GM12878 (cell line): ENCODE data around the gene RIMBP2. TPM values are rescaled to one million over a fixed set of nuclear protein-coding genes. Genes with fewer than 3 reads are reported as not detected.

Experiments
- ATAC-seq: fragments of 200-7000 bp; cut with Tn5 transposase; 3 replicates; pipeline ENCODE4 v1.9.1; 2020; ENCODE audit warnings: mild to moderate bottlenecking, moderate library complexity
- BruUV-seq: library from RNA; stranded (reverse); fragments of 400-500 nt; replicated peaks from 2 replicates; lab custom pipeline; 2021; lab: Mats Ljungman, UMichigan
- CTCF ChIA-PET: fragments of 300-600 bp; sonication (Branson Sonifier 250); formaldehyde crosslinking; extraction: SDS; loops from one replicate; lab custom pipeline; 2021; ENCODE audit warnings: inconsistent platforms; lab: Yijun Ruan, JAX
- POLR2A ChIA-PET: fragments of 350-600 bp; formaldehyde crosslinking; extraction: SDS; loops from one replicate; lab custom pipeline; 2021; ENCODE audit warnings: inconsistent platforms; lab: Charles Lee
- RAD21 ChIA-PET: fragments of 300-600 bp; sonication (Branson Sonifier 250); formaldehyde crosslinking; loops from one replicate; lab custom pipeline; 2023; ENCODE audit warnings: antibody characterized with exemption; ENCODE audit not compliant: unreplicated experiment; lab: Charles Lee
- SMC1A ChIA-PET: fragments of 300-600 bp; sonication (Branson Sonifier 250); formaldehyde crosslinking; loops from one replicate; lab custom pipeline; 2023; ENCODE audit not compliant: unreplicated experiment, uncharacterized antibody; lab: Charles Lee
- DNase-seq: peaks from one replicate; pipeline ENCODE4 v3.0.0-alpha.2; 2011; ENCODE audit warnings: low read depth, low spot score
- FAIRE-seq: peaks from 3 replicates; lab custom pipeline; 2011; peaks lifted over from hg19 to GRCh38; lab: Jason Lieb, UNC
- H2AFZ ChIP-seq: 2 replicates; pipeline ENCODE4 v1.6.0; 2011; ENCODE audit warnings: low read depth, low read length, control low read depth; ENCODE audit not compliant: control insufficient read depth
- H3K27ac ChIP-seq: 2 replicates; pipeline ENCODE4 v1.5.1; 2011; ENCODE audit warnings: control low read depth; ENCODE audit not compliant: control insufficient read depth, insufficient read depth
- H3K27me3 ChIP-seq, 2 experiments: replicated peaks in 1 of 2; 2 replicates each; pipeline versions ENCODE4 v1.6.0 to v1.6.1; 2011; ENCODE audit warnings: low read length in 1 of 2; ENCODE audit not compliant: control insufficient read depth in 2 of 2, insufficient read depth in 2 of 2
- H3K36me3 ChIP-seq, 2 experiments: 2 replicates each; pipeline ENCODE4 v1.5.1; 2011; ENCODE audit warnings: low read length in 1 of 2; ENCODE audit not compliant: control insufficient read depth in 2 of 2, insufficient read depth in 2 of 2
- H3K4me1 ChIP-seq: 2 replicates; pipeline ENCODE4 v1.6.1; 2011; ENCODE audit warnings: mild to moderate bottlenecking, low read length, moderate library complexity, mixed read lengths; ENCODE audit not compliant: control insufficient read depth, insufficient read depth
- H3K4me2 ChIP-seq: 2 replicates; pipeline ENCODE4 v1.6.0; 2011; ENCODE audit warnings: control low read depth; ENCODE audit not compliant: control insufficient read depth, insufficient read depth
- H3K4me3 ChIP-seq: fragments of 200-600 bp; sonication (generic); 2 replicates; pipeline ENCODE4 v1.5.1; 2016
- H3K79me2 ChIP-seq: 2 replicates; pipeline ENCODE4 v1.6.0; 2011; ENCODE audit warnings: low read length; ENCODE audit not compliant: control insufficient read depth, insufficient read depth
- H3K9ac ChIP-seq: 2 replicates; pipeline ENCODE4 v1.8.0; 2011; ENCODE audit warnings: low read length, control low read depth, mixed read lengths; ENCODE audit not compliant: control insufficient read depth, insufficient read depth
- H3K9me3 ChIP-seq: replicated peaks from 3 replicates; pipeline ENCODE4 v1.5.1; 2011; ENCODE audit warnings: mild to moderate bottlenecking, low read length; ENCODE audit not compliant: control insufficient read depth, insufficient read depth
- H4K20me1 ChIP-seq: 2 replicates; pipeline ENCODE4 v1.6.0; 2011; ENCODE audit not compliant: control insufficient read depth, insufficient read depth
- BHLHE40 ChIP-seq, 2 experiments: fragments of 450-650 bp in 1 of 2; IDR thresholded peaks; 2 replicates each; pipeline ENCODE4 v1.6.1; 2011 to 2017; ENCODE audit warnings: low read depth in 2 of 2, borderline replicate concordance in 1 of 2, improper control_type of control experiment in 1 of 2, low read length in 1 of 2, mild to moderate bottlenecking in 1 of 2
- CBFB ChIP-seq: IDR thresholded peaks from 2 replicates; pipeline ENCODE4 v1.6.1; 2016; ENCODE audit warnings: antibody characterized with exemption, low read depth
- CEBPB ChIP-seq, 2 experiments: fragments of 150-350 bp in 1 of 2; IDR thresholded peaks; 2 replicates each; pipeline ENCODE4 v1.6.1; 2012 to 2014; ENCODE audit warnings: low read depth in 2 of 2, low read length in 2 of 2, borderline replicate concordance in 1 of 2, inconsistent platforms in 1 of 2
- CHD4 ChIP-seq: fragments of 200-600 bp; sonication (generic); IDR thresholded peaks from 2 replicates; pipeline ENCODE4 v1.6.1; 2016; ENCODE audit warnings: mild to moderate bottlenecking
- E2F8 ChIP-seq: fragments of 450-650 bp; IDR thresholded peaks from 2 replicates; pipeline ENCODE4 v1.6.1; 2018; ENCODE audit warnings: mild to moderate bottlenecking, low read depth, moderate library complexity; ENCODE audit not compliant: partially characterized antibody
- HDGF ChIP-seq: fragments of 450-650 bp; IDR thresholded peaks from 2 replicates; pipeline ENCODE4 v1.6.1; 2016; ENCODE audit warnings: antibody characterized with exemption
- IKZF1 ChIP-seq: fragments of 450-650 bp; conservative IDR thresholded peaks from 2 replicates; pipeline ENCODE4 v1.6.1; 2017; ENCODE audit warnings: antibody characterized with exemption, mild to moderate bottlenecking
- MAX ChIP-seq: IDR thresholded peaks from 2 replicates; pipeline ENCODE4 v1.6.1; 2012; ENCODE audit warnings: low read depth, low read length, improper control_type of control experiment
- MTA2 ChIP-seq: fragments of 450-650 bp; IDR thresholded peaks from 2 replicates; pipeline ENCODE4 v1.6.1; 2016; ENCODE audit warnings: low read depth, mild to moderate bottlenecking, moderate library complexity
- MXI1 ChIP-seq: fragments of 150-350 bp; IDR thresholded peaks from 2 replicates; pipeline ENCODE4 v1.6.1; 2011; ENCODE audit warnings: low read depth, mild to moderate bottlenecking, inconsistent platforms, low read length, improper control_type of control experiment
- MYC ChIP-seq: IDR thresholded peaks from 2 replicates; pipeline ENCODE4 v1.6.1; 2011; ENCODE audit warnings: mild to moderate bottlenecking, low read length, moderate library complexity, inconsistent platforms; ENCODE audit not compliant: insufficient read depth, insufficient replicate concordance, insufficient read length, severe bottlenecking
- NR2C1 ChIP-seq: fragments of 450-650 bp; IDR thresholded peaks from 2 replicates; pipeline ENCODE4 v1.6.1; 2017; ENCODE audit warnings: antibody characterized with exemption, mild to moderate bottlenecking, moderate library complexity
- NR2C2 ChIP-seq: IDR thresholded peaks from 2 replicates; pipeline ENCODE4 v1.6.1; 2011; ENCODE audit warnings: borderline replicate concordance, low read depth; ENCODE audit not compliant: control insufficient read depth, insufficient read length
- NR2F1 ChIP-seq: fragments of 450-650 bp; conservative IDR thresholded peaks from 2 replicates; pipeline ENCODE4 v1.6.1; 2017; ENCODE audit warnings: mild to moderate bottlenecking
- POLR2AphosphoS5 ChIP-seq: IDR thresholded peaks from 2 replicates; pipeline ENCODE4 v1.6.1; 2011; ENCODE audit warnings: mild to moderate bottlenecking, low read length, inconsistent platforms
- STAT1 ChIP-seq: fragments of 450-650 bp; conservative IDR thresholded peaks from 2 replicates; pipeline ENCODE4 v1.6.1; 2014; ENCODE audit warnings: antibody characterized with exemption, mild to moderate bottlenecking
- TCF3 ChIP-seq: IDR thresholded peaks from 2 replicates; pipeline ENCODE4 v1.6.1; 2012; ENCODE audit warnings: low read depth, mild to moderate bottlenecking, low read length, borderline replicate concordance; ENCODE audit not compliant: insufficient read depth
- ZSCAN29 ChIP-seq: fragments of 450-650 bp; IDR thresholded peaks from 2 replicates; pipeline ENCODE4 v1.6.1; 2017; ENCODE audit warnings: mild to moderate bottlenecking, moderate library complexity
- WGBS: methylation state at CpG from one replicate; pipeline ENCODE4 v1.1.6; 2016; ENCODE audit warnings: low lambda C conversion rate; ENCODE audit not compliant: insufficient replicate concordance, insufficient coverage; ENCODE audit errors: missing lambda C conversion rate; 5-methylcytosine and 5-hydroxymethylcytosine counted together
- in situ Hi-C: fragments of 300-500 bp; cut with MboI; formaldehyde crosslinking; loops from 9 replicates; pipeline ENCODE4 v1.14.3; 2018; ENCODE audit warnings: mixed read lengths
- intact Hi-C: fragments of 100-400 bp; cut with micrococcal nuclease; formaldehyde crosslinking; loops from one replicate; pipeline ENCODE4 v1.14.2; 2022; ENCODE audit not compliant: unreplicated experiment
- polyA plus RNA-seq, 11 experiments: library from polyadenylated mRNA; depleted of rRNA in 4 of 11; unstranded in 6 of 11; stranded (reverse) in 5 of 11; fragments of >200 nt; fragmentation: Nextera tagmentation in 4 of 11; fragmentation: Illumina TruSeq in 1 of 11; extraction: Ambion mirVana in 4 of 11; extraction: Trizol in 1 of 11; gene quantifications; 1 replicate in 1 of 11; 2 replicates in 10 of 11; pipeline versions ENCODE4 v1.2.1 to v1.2.3, GENCODE V29; 2011 to 2016; ENCODE audit warnings: inconsistent platforms in 2 of 11, missing spikeins in 2 of 11, low read depth in 1 of 11
- total RNA-seq, 4 experiments: library from RNA; depleted of rRNA in 3 of 4; stranded (reverse); fragments of >200 nt in 3 of 4; fragmentation: Illumina TruSeq in 1 of 4; extraction: Trizol in 1 of 4; gene quantifications; 2 replicates each; pipeline versions ENCODE4 v1.2.1 to v1.2.3, GENCODE V29; 2013 to 2021
- TF ChIP-seq, protein P1 (sequence below): fragments of 450-650 bp; formaldehyde crosslinking; IDR thresholded peaks from 2 replicates; pipeline ENCODE4 v1.4.0; 2020; ENCODE audit warnings: mild to moderate bottlenecking, moderate library complexity

The RIMBP2 gene
- total and polyA plus RNA-seq, 10 of the 15 experiments (the other 5 are each of a cell fraction or from before 2014, with no cell fraction given) = 0.04 to 2.9 (median 0.07) TPM; not detected in 1

- no TSS peak for BruUV-seq
- CTCF ChIA-PET = interaction anchor here (1.2 kb wide), 1 partner anchor 10 kb away, joined by 4 read pairs; no protein-coding TSS in a partner anchor
- H3K27me3 ChIP-seq = no peaks in the 10 kb centered on the region
- H3K4me1 ChIP-seq = no peaks in the 10 kb centered on the region
- no peaks in the 10 kb centered on the region; the same call in 2 of the 3 replicates for H3K9me3 ChIP-seq
- H3K9ac ChIP-seq = no peak overlapping the region
- intact Hi-C loops = no loop called here
- DNase-seq = no peak
- H3K4me3 ChIP-seq = no peak overlapping the region
- H3K4me2 ChIP-seq = no peak overlapping the region
- in situ Hi-C loops = no loop called here
- no peak for FAIRE-seq
- RAD21 ChIA-PET = no interaction called here
- no peak overlapping the region for H3K27ac ChIP-seq
- no peak overlapping the region for H2AFZ ChIP-seq
- no peaks in the 10 kb centered on the region for H3K36me3 ChIP-seq
- H3K79me2 ChIP-seq = no peaks in the 10 kb centered on the region
- WGBS = 17% methylated on average over 3 of the region's 3 CpGs
- ATAC-seq = no peak
- POLR2A ChIA-PET = no interaction called here
- H4K20me1 ChIP-seq = no peaks in the 10 kb centered on the region
- SMC1A ChIA-PET = no interaction called here
- TF ChIP-seq CEBPB (IDR thresholded peaks at IDR 0.05; ENCODE audit: borderline replicate concordance in 1 of 2, low read depth in 2 of 2, low read length in 2 of 2) (no peak), MXI1 (no peak), CBFB (no peak), BHLHE40 (IDR thresholded peaks at IDR 0.05; ENCODE audit: borderline replicate concordance in 1 of 2, low read depth in 2 of 2, low read length in 1 of 2) (no peak), MTA2 (no peak), ZSCAN29 (no peak), NR2C2 (no peak), MAX (no peak), NR2F1 (no peak), STAT1 (no peak), POLR2AphosphoS5 (no peak), MYC (no peak), CHD4 (no peak), TCF3 (no peak), E2F8 (no peak), NR2C1 (no peak), IKZF1 (no peak), HDGF (no peak)
- TF ChIP-seq, protein P1, sequence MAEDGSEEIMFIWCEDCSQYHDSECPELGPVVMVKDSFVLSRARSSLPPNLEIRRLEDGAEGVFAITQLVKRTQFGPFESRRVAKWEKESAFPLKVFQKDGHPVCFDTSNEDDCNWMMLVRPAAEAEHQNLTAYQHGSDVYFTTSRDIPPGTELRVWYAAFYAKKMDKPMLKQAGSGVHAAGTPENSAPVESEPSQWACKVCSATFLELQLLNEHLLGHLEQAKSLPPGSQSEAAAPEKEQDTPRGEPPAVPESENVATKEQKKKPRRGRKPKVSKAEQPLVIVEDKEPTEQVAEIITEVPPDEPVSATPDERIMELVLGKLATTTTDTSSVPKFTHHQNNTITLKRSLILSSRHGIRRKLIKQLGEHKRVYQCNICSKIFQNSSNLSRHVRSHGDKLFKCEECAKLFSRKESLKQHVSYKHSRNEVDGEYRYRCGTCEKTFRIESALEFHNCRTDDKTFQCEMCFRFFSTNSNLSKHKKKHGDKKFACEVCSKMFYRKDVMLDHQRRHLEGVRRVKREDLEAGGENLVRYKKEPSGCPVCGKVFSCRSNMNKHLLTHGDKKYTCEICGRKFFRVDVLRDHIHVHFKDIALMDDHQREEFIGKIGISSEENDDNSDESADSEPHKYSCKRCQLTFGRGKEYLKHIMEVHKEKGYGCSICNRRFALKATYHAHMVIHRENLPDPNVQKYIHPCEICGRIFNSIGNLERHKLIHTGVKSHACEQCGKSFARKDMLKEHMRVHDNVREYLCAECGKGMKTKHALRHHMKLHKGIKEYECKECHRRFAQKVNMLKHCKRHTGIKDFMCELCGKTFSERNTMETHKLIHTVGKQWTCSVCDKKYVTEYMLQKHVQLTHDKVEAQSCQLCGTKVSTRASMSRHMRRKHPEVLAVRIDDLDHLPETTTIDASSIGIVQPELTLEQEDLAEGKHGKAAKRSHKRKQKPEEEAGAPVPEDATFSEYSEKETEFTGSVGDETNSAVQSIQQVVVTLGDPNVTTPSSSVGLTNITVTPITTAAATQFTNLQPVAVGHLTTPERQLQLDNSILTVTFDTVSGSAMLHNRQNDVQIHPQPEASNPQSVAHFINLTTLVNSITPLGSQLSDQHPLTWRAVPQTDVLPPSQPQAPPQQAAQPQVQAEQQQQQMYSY = no peak
Observed at GRCh38 chr12:130520784-130521183, 195.3 kb downstream of the RIMBP2 start.
